HEK293 (cell line): ENCODE results near the gene CWF19L2.

Source experiments
- BCL11A ChIP-seq: fragments of 450-650 bp; formaldehyde crosslinking; IDR thresholded peaks from 2 replicates; pipeline ENCODE4 v1.5.1; 2016; ENCODE audit warnings: low read depth, missing biosample characterization, missing genetic modification characterization
- KLF1 ChIP-seq: fragments of 450-650 bp; formaldehyde crosslinking; IDR thresholded peaks from 2 replicates; pipeline ENCODE4 v1.5.1; 2016; ENCODE audit warnings: missing biosample characterization, missing genetic modification characterization
- PATZ1 ChIP-seq: fragments of 450-650 bp; formaldehyde crosslinking; IDR thresholded peaks from 2 replicates; pipeline ENCODE4 v1.5.1; 2016; ENCODE audit warnings: missing biosample characterization, missing genetic modification characterization
- SCRT1 ChIP-seq: fragments of 450-650 bp; formaldehyde crosslinking; IDR thresholded peaks from 2 replicates; pipeline ENCODE4 v1.5.1; 2016; ENCODE audit warnings: missing biosample characterization, missing genetic modification characterization, borderline replicate concordance
- ZNF24 ChIP-seq: fragments of 450-650 bp; formaldehyde crosslinking; IDR thresholded peaks from 2 replicates; pipeline ENCODE4 v1.5.1; 2016; ENCODE audit warnings: missing biosample characterization, missing genetic modification characterization
- ZNF274 ChIP-seq, 2 experiments: fragments of 200-500 bp in 1 of 2; fragments of 450-650 bp in 1 of 2; sonication (Bioruptor generic) in 1 of 2; formaldehyde crosslinking in 1 of 2; IDR thresholded peaks; 2 replicates each; pipeline versions ENCODE4 v1.5.1 to v1.6.1; 2014 to 2016; ENCODE audit warnings: borderline replicate concordance in 1 of 2, inconsistent platforms in 1 of 2, low read length in 1 of 2, missing biosample characterization in 1 of 2, missing genetic modification characterization in 1 of 2
- ZNF776 ChIP-seq: fragments of 450-650 bp; formaldehyde crosslinking; IDR thresholded peaks from 2 replicates; pipeline ENCODE4 v1.5.0; 2017; ENCODE audit warnings: missing biosample characterization, missing genetic modification characterization, borderline replicate concordance
- ZNF837 ChIP-seq: fragments of 450-650 bp; formaldehyde crosslinking; IDR thresholded peaks from 2 replicates; pipeline ENCODE4 v1.5.1; 2016; ENCODE audit warnings: missing biosample characterization, missing genetic modification characterization
- TF ChIP-seq, protein P1 (sequence below): fragments of 450-650 bp; formaldehyde crosslinking; IDR thresholded peaks from 2 replicates; pipeline ENCODE4 v1.5.1; 2016; ENCODE audit warnings: missing biosample characterization, missing genetic modification characterization
- TF ChIP-seq, protein P2 (sequence below): fragments of 450-650 bp; formaldehyde crosslinking; IDR thresholded peaks from 2 replicates; pipeline ENCODE4 v1.5.1; 2016; ENCODE audit warnings: missing biosample characterization, missing genetic modification characterization
- TF ChIP-seq, protein P3 (sequence below): fragments of 450-650 bp; formaldehyde crosslinking; IDR thresholded peaks from 2 replicates; pipeline ENCODE4 v1.5.1; 2016; ENCODE audit warnings: missing biosample characterization, missing genetic modification characterization
- TF ChIP-seq, protein P4 (sequence below): fragments of 450-650 bp; formaldehyde crosslinking; IDR thresholded peaks from 2 replicates; pipeline ENCODE4 v1.5.1; 2016; ENCODE audit warnings: missing biosample characterization, missing genetic modification characterization

DNA sequence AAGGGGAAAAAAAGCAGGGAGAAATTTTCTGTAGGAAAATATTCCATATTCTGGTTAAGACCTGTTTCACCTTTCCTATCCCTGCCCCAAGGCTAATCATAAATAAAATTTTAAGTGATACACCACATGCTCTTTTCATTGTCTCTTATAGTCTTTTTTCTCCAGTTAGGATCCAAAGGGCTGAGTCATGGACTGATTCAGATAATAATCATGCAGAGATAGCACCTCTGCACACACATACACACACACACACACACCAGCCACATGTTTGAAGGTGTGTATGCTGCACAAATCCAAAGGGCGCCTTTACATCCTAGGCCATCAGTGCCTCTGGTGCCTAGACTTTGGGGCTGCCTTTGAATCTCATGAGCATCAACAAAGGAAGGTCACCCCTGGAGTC lies 35.5 kb upstream of the CWF19L2 start:
- no peak for TF ChIP-seq ZNF837 (tag by site-specific recombination)
- TF ChIP-seq, protein P1, sequence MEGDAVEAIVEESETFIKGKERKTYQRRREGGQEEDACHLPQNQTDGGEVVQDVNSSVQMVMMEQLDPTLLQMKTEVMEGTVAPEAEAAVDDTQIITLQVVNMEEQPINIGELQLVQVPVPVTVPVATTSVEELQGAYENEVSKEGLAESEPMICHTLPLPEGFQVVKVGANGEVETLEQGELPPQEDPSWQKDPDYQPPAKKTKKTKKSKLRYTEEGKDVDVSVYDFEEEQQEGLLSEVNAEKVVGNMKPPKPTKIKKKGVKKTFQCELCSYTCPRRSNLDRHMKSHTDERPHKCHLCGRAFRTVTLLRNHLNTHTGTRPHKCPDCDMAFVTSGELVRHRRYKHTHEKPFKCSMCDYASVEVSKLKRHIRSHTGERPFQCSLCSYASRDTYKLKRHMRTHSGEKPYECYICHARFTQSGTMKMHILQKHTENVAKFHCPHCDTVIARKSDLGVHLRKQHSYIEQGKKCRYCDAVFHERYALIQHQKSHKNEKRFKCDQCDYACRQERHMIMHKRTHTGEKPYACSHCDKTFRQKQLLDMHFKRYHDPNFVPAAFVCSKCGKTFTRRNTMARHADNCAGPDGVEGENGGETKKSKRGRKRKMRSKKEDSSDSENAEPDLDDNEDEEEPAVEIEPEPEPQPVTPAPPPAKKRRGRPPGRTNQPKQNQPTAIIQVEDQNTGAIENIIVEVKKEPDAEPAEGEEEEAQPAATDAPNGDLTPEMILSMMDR: no peak
- TF ChIP-seq, protein P2, sequence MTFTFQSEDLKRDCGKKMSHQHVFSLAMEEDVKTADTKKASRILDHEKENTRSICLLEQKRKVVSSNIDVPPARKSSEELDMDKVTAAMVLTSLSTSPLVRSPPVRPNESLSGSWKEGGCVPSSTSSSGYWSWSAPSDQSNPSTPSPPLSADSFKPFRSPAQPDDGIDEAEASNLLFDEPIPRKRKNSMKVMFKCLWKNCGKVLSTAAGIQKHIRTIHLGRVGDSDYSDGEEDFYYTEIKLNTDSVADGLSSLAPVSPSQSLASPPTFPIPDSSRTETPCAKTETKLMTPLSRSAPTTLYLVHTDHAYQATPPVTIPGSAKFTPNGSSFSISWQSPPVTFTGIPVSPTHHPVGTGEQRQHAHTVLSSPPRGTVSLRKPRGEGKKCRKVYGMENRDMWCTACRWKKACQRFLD (tag by site-specific recombination): no peak
- TF ChIP-seq, protein P3, sequence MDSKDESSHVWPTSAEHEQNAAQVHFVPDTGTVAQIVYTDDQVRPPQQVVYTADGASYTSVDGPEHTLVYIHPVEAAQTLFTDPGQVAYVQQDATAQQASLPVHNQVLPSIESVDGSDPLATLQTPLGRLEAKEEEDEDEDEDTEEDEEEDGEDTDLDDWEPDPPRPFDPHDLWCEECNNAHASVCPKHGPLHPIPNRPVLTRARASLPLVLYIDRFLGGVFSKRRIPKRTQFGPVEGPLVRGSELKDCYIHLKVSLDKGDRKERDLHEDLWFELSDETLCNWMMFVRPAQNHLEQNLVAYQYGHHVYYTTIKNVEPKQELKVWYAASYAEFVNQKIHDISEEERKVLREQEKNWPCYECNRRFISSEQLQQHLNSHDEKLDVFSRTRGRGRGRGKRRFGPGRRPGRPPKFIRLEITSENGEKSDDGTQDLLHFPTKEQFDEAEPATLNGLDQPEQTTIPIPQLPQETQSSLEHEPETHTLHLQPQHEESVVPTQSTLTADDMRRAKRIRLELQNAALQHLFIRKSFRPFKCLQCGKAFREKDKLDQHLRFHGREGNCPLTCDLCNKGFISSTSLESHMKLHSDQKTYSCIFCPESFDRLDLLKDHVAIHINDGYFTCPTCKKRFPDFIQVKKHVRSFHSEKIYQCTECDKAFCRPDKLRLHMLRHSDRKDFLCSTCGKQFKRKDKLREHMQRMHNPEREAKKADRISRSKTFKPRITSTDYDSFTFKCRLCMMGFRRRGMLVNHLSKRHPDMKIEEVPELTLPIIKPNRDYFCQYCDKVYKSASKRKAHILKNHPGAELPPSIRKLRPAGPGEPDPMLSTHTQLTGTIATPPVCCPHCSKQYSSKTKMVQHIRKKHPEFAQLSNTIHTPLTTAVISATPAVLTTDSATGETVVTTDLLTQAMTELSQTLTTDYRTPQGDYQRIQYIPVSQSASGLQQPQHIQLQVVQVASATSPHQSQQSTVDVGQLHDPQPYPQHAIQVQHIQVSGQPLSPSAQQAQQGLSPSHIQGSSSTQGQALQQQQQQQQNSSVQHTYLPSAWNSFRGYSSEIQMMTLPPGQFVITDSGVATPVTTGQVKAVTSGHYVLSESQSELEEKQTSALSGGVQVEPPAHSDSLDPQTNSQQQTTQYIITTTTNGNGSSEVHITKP: no peak
- TF ChIP-seq SCRT1 (tag by site-specific recombination): no peak
- TF ChIP-seq ZNF776: no peak
- TF ChIP-seq, protein P4, sequence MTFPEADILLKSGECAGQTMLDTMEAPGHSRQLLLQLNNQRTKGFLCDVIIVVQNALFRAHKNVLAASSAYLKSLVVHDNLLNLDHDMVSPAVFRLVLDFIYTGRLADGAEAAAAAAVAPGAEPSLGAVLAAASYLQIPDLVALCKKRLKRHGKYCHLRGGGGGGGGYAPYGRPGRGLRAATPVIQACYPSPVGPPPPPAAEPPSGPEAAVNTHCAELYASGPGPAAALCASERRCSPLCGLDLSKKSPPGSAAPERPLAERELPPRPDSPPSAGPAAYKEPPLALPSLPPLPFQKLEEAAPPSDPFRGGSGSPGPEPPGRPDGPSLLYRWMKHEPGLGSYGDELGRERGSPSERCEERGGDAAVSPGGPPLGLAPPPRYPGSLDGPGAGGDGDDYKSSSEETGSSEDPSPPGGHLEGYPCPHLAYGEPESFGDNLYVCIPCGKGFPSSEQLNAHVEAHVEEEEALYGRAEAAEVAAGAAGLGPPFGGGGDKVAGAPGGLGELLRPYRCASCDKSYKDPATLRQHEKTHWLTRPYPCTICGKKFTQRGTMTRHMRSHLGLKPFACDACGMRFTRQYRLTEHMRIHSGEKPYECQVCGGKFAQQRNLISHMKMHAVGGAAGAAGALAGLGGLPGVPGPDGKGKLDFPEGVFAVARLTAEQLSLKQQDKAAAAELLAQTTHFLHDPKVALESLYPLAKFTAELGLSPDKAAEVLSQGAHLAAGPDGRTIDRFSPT (tag by site-specific recombination): no peak
- TF ChIP-seq KLF1: no peak
- no peak for TF ChIP-seq PATZ1
- no peak for TF ChIP-seq ZNF24 (tag by site-specific recombination)
- TF ChIP-seq BCL11A (tag by site-specific recombination): no peak
- no peak for TF ChIP-seq ZNF274 (IDR thresholded peaks at IDR 0.05; ENCODE audit: low read length)
- no peak for TF ChIP-seq ZNF274 (tag by site-specific recombination; IDR thresholded peaks at IDR 0.05; ENCODE audit: borderline replicate concordance)
